Smooth muscle cell (in vitro differentiated cells): ENCODE measurements around the gene CYP27B1. TPM values are rescaled to one million over a fixed set of nuclear protein-coding genes. Genes with fewer than 3 reads are reported as not detected.

Experiments used
- DNase-seq: peaks from one replicate; lab custom pipeline; 2025; ENCODE audit not compliant: unreplicated experiment; lab: John Stamatoyannopoulos, UW
- H2AFZ ChIP-seq: fragments of 200-600 bp; sonication (generic); 2 replicates; pipeline ENCODE4 v1.6.0; 2016; ENCODE audit warnings: antibody characterized with exemption, low read depth, mild to moderate bottlenecking
- H3F3A ChIP-seq: fragments of 200-600 bp; sonication (generic); 2 replicates; pipeline ENCODE4 v1.6.0; 2017; ENCODE audit warnings: antibody characterized with exemption, low read depth
- H3K27ac ChIP-seq: fragments of 200-600 bp; sonication (generic); 2 replicates; pipeline ENCODE4 v1.5.1; 2016; ENCODE audit warnings: low read depth, mild to moderate bottlenecking
- H3K27me3 ChIP-seq: fragments of 200-600 bp; sonication (generic); 2 replicates; pipeline ENCODE4 v1.6.1; 2016; ENCODE audit warnings: low read depth, mild to moderate bottlenecking
- H3K36me3 ChIP-seq: fragments of 200-600 bp; sonication (generic); 2 replicates; pipeline ENCODE4 v1.5.1; 2016; ENCODE audit warnings: low read depth
- H3K4me1 ChIP-seq: fragments of 200-600 bp; sonication (generic); 2 replicates; pipeline ENCODE4 v1.5.1; 2016; ENCODE audit warnings: low read depth
- H3K4me2 ChIP-seq: fragments of 200-600 bp; sonication (generic); 2 replicates; pipeline ENCODE4 v1.6.0; 2016; ENCODE audit warnings: mild to moderate bottlenecking
- H3K4me3 ChIP-seq: fragments of 200-600 bp; sonication (generic); 2 replicates; pipeline ENCODE4 v1.5.1; 2016; ENCODE audit warnings: mild to moderate bottlenecking
- H3K79me2 ChIP-seq: fragments of 200-600 bp; sonication (generic); 2 replicates; pipeline ENCODE4 v1.6.0; 2016; ENCODE audit warnings: low read depth, mild to moderate bottlenecking
- H3K9ac ChIP-seq: fragments of 200-600 bp; sonication (generic); 2 replicates; pipeline ENCODE4 v1.6.0; 2016; ENCODE audit warnings: low read depth
- H3K9me3 ChIP-seq: fragments of 200-600 bp; sonication (generic); replicated peaks from 2 replicates; pipeline ENCODE4 v1.5.1; 2016; ENCODE audit warnings: low read depth
- H4K20me1 ChIP-seq: fragments of 200-600 bp; sonication (generic); 2 replicates; pipeline ENCODE4 v1.6.0; 2016; ENCODE audit warnings: low read depth
- CTCF ChIP-seq: fragments of 200-600 bp; sonication (generic); IDR thresholded peaks from 2 replicates; pipeline ENCODE4 v1.5.1; 2017; ENCODE audit warnings: borderline replicate concordance, mild to moderate bottlenecking, antibody characterized with exemption; ENCODE audit not compliant: insufficient read depth, poor library complexity, severe bottlenecking
- WGBS: methylation state at CpG from one replicate; pipeline ENCODE4 v1.1.7; 2016; ENCODE audit warnings: low lambda C conversion rate; 5-methylcytosine and 5-hydroxymethylcytosine counted together
- polyA plus RNA-seq: library from polyadenylated mRNA; unstranded; fragments of >200 nt; fragmentation: Nextera tagmentation; extraction: Ambion mirVana; gene quantifications from 2 replicates; pipeline ENCODE4 v1.2.1, GENCODE V29; 2016
- total RNA-seq: library from RNA; depleted of rRNA; stranded (reverse); fragments of >200 nt; gene quantifications from 2 replicates; pipeline ENCODE4 v1.2.3, GENCODE V29; 2014

CYP27B1 gene
- total and polyA plus RNA-seq, 2 experiments from 2014 or later: 0.81 to 1.7 TPM

GRCh38 chr12:57762463-57762862, 4.4 kb downstream of the CYP27B1 start:
- Histone ChIP-seq H3K9ac (no peak overlapping the region), H3K9me3 (no peaks in the 10 kb centered on the region), H3K36me3 (no peaks in the 10 kb centered on the region), H4K20me1 (peaks cover 10% of the 10 kb centered on the region), H2AFZ (no peak overlapping the region), H3K27ac (no peak overlapping the region), H3K27me3 (peaks cover 68% of the 10 kb centered on the region), H3K4me2 (no peak overlapping the region), H3K4me1 (peaks cover 23% of the 10 kb centered on the region), H3K4me3 (no peak overlapping the region), H3F3A (no peaks in the 10 kb centered on the region), H3K79me2 (no peaks in the 10 kb centered on the region)
- DNase-seq: no peak
- no peak for TF ChIP-seq CTCF
- WGBS: 80% methylated on average over 2 of the region's 2 CpGs

- Histone ChIP-seq H3K9me3 (no peaks in the 10 kb centered on the region), H3K4me2 (no peak overlapping the region), H3K36me3 (no peaks in the 10 kb centered on the region), H3F3A (no peaks in the 10 kb centered on the region), H3K9ac (no peak overlapping the region), H3K27me3 (peaks cover 66% of the 10 kb centered on the region), H3K27ac (no peak overlapping the region), H2AFZ (no peak overlapping the region), H3K4me1 (peaks cover 15% of the 10 kb centered on the region), H3K4me3 (no peak overlapping the region), H4K20me1 (peaks cover 10% of the 10 kb centered on the region), H3K79me2 (no peaks in the 10 kb centered on the region)
- TF ChIP-seq CTCF: no peak
- DNase-seq: no peak
- 80% methylated on average over 4 of the region's 4 CpGs for whole genome bisulfite sequencing
These were observed 5.4 kb downstream of the CYP27B1 start for GRCh38 chr12:57761391-57761998.

- no peaks in the 10 kb centered on the region for H3K9me3 ChIP-seq
- H4K20me1 ChIP-seq: peaks cover 10% of the 10 kb centered on the region
- no peaks in the 10 kb centered on the region for H3K36me3 ChIP-seq
- no peak overlapping the region for H3K4me2 ChIP-seq
- WGBS: 84% methylated on average over 3 of the region's 3 CpGs
- no peaks in the 10 kb centered on the region for H3F3A ChIP-seq
- H3K27me3 ChIP-seq: peaks cover 64% of the 10 kb centered on the region
- no peak overlapping the region for H3K9ac ChIP-seq
- TF ChIP-seq CTCF: no peak
- H3K4me1 ChIP-seq: peaks cover 13% of the 10 kb centered on the region
- no peak overlapping the region for H3K4me3 ChIP-seq
- no peak for DNase-seq
- H3K27ac ChIP-seq: no peak overlapping the region
- no peak overlapping the region for H2AFZ ChIP-seq
- H3K79me2 ChIP-seq: no peaks in the 10 kb centered on the region
These were observed 6.4 kb downstream of the CYP27B1 start for GRCh38 chr12:57760347-57760982.
